A549 treated with AZD9567 at 1 μM for 4 hours (cell line): ENCODE measurements around the gene SIGLEC10. TPM values are rescaled to one million over a fixed set of nuclear protein-coding genes. Genes with fewer than 3 reads are reported as not detected.

ENCODE experiments used
- total RNA-seq: library from RNA; stranded (reverse); fragments of 200-300 nt; extraction: Qiagen RNA extraction; gene quantifications from 5 replicates; pipeline ENCODE4 v1.2.3, GENCODE V29; 2022; ENCODE audit not compliant: insufficient read depth

SIGLEC10 gene, protein sequence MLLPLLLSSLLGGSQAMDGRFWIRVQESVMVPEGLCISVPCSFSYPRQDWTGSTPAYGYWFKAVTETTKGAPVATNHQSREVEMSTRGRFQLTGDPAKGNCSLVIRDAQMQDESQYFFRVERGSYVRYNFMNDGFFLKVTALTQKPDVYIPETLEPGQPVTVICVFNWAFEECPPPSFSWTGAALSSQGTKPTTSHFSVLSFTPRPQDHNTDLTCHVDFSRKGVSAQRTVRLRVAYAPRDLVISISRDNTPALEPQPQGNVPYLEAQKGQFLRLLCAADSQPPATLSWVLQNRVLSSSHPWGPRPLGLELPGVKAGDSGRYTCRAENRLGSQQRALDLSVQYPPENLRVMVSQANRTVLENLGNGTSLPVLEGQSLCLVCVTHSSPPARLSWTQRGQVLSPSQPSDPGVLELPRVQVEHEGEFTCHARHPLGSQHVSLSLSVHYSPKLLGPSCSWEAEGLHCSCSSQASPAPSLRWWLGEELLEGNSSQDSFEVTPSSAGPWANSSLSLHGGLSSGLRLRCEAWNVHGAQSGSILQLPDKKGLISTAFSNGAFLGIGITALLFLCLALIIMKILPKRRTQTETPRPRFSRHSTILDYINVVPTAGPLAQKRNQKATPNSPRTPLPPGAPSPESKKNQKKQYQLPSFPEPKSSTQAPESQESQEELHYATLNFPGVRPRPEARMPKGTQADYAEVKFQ
- 0.03 TPM in 1 of 5 replicates, not detected in the others for total RNA-seq

GRCh38 chr19:51417107-51417809, at the start of gene SIGLEC10:
Gene SIGLEC10, minus strand, starts transcription at chr19:51417642. Its CDS starts 61 bp downstream, at chr19:51417581.

GRCh38 chr19:51458051-51458645, 40.7 kb upstream of the SIGLEC10 start, which contains the start of gene SIGLEC8:
Gene SIGLEC8, minus strand, starts transcription at chr19:51458454. Its CDS starts 67 bp downstream, at chr19:51458387.

DNA sequence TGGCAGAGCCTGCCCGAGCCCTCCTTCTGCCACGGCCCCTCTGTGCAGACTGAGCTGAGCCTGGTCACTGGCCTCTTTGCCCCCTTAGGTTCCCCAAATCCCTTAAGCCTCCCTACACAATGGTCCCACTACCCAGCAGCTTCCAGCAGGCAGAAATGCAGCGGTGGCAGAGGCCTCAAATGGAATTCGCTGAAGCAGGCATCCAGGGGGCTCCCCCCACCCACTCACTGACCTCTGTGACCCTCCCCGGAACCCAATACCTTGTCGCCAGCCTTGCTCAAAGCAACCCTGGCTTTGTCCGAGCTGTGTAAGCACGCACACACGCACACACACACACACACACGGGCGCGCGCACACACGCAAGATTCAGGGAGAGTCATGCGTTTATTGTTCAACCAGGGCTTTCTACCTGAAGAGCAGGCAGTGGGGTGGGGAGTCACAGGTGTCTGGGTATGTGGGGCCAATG, 29.5 kb downstream of the SIGLEC10 start, which contains the start of gene LIM2:
Gene LIM2 (minus strand): TSS at position 51 of the 466 bp plus-strand sequence. CDS start 531 bp downstream, outside the sequence.

GRCh38 chr19:51372649-51373504, 44.6 kb downstream of the SIGLEC10 start, which contains the start of gene NKG7:
Gene NKG7, minus strand, starts transcription at chr19:51372654. Its CDS starts 119 bp downstream, at chr19:51372535.

GRCh38 chr19:51368366-51369282, 48.8 kb downstream of the SIGLEC10 start, which contains the start of gene CLDND2:
Gene CLDND2, minus strand, starts transcription at chr19:51369003. Its CDS starts 426 bp downstream, at chr19:51368577.

DNA sequence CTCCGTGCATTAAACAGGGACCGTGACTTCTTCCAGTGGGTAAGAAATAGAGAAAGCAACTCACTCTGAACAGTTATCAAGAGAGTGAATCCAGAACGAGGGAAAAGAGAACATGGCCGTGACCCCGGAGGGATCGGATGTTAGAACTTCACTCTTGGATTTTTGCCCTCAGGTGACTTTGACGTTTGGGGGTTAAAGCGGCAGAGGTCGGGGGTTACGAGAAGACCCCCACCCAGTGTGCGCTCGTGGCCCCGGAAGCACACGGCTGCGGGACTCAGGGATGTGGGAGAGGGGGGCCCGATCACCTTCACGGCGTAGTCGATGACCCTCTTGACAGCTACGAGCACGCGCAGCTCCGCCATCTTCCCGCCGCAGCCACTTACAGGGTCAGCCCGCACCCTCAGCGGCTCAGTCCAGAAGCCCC, 51.5 kb downstream of the SIGLEC10 start, which contains the start of gene ETFB:
Gene ETFB (minus strand): TSS at position 424 of the 424 bp plus-strand sequence. CDS start 62 bp downstream, at position 362.

Other genes with a start within 250 kb of the SIGLEC10 start
- 0.10 to 0.16 TPM in 2 of 5 replicates, not detected in the others for gene CD33, start 192.6 kb downstream of the SIGLEC10 start, total RNA-seq
- not detected in 5 replicates for gene SIGLECL1, start 166.6 kb downstream of the SIGLEC10 start, total RNA-seq
- 0.03 to 0.07 TPM (median 0.06 TPM) in 3 of 5 replicates, not detected in the others for gene IGLON5, start 106.0 kb downstream of the SIGLEC10 start, total RNA-seq
- 8.6 to 13.5 TPM (median 11.6 TPM) in 5 replicates for gene VSIG10L, start 75.5 kb downstream of the SIGLEC10 start, total RNA-seq
- 222 to 246 TPM (median 231 TPM) in 5 replicates for gene ETFB, start 51.3 kb downstream of the SIGLEC10 start, total RNA-seq
- 7.0 to 13.3 TPM (median 11.1 TPM) in 5 replicates for gene CLDND2, start 48.6 kb downstream of the SIGLEC10 start, total RNA-seq
- not detected in 5 replicates for gene NKG7, start 45.0 kb downstream of the SIGLEC10 start, total RNA-seq
- gene LIM2, start 29.7 kb downstream of the SIGLEC10 start, total RNA-seq: not detected in 5 replicates
- not detected in 5 replicates for gene C19orf84, start 27.1 kb downstream of the SIGLEC10 start, total RNA-seq
- gene SIGLEC8, start 40.8 kb upstream of the SIGLEC10 start, total RNA-seq: not detected in 5 replicates
- not detected in 5 replicates for gene CEACAM18, start 60.9 kb upstream of the SIGLEC10 start, total RNA-seq
- not detected in 5 replicates for gene SIGLEC12, start 84.2 kb upstream of the SIGLEC10 start, total RNA-seq
- not detected in 5 replicates for gene SIGLEC6, start 114.0 kb upstream of the SIGLEC10 start, total RNA-seq
- gene ZNF175, start 153.6 kb upstream of the SIGLEC10 start, total RNA-seq: 2.8 to 5.4 TPM (median 4.2 TPM) in 5 replicates
- not detected in 5 replicates for gene SIGLEC5, start 212.8 kb upstream of the SIGLEC10 start, total RNA-seq
- 0.05 to 0.06 TPM in 2 of 5 replicates, not detected in the others for gene SIGLEC14, start 229.2 kb upstream of the SIGLEC10 start, total RNA-seq